Measurements from ENCODE around the gene LMLN.
"Not testable (repeated sequence)": the region's sequence is repeated elsewhere in the genome, so short reads cannot be mapped to it uniquely, and the experiment has no call there.

The LMLN gene

GRCh38 chr3:198043119-198043518 is 83.1 kb downstream of the LMLN start:
- Mint-ChIP-seq H3K9me3 (no peaks in the 10 kb centered on the region), H3K36me3 (ENCODE audit: insufficient read depth) (no peaks in the 10 kb centered on the region), H3K4me1 (no peaks in the 10 kb centered on the region), H3K27ac (ENCODE audit: low read depth) (no peak overlapping the region), H3K27me3 (peaks cover 7% of the 10 kb centered on the region), H3K4me3 (no peak overlapping the region)
- ATAC-seq (replicated peaks; ENCODE audit: extremely low read depth, poor library complexity, severe bottlenecking) (no peak), DNase-seq (ENCODE audit: low spot score in 2 of 2) (no peak)

- Mint-ChIP-seq H3K9me3 (no peaks in the 10 kb centered on the region), H3K36me3 (ENCODE audit: insufficient read depth) (no peaks in the 10 kb centered on the region), H3K27me3 (peaks cover 13% of the 10 kb centered on the region), H3K4me3 (no peak overlapping the region), H3K4me1 (no peaks in the 10 kb centered on the region), H3K27ac (ENCODE audit: low read depth) (no peak overlapping the region)
- ATAC-seq (replicated peaks; ENCODE audit: extremely low read depth, poor library complexity, severe bottlenecking) (no peak), DNase-seq (ENCODE audit: low spot score in 2 of 2) (no peak)
Observed at GRCh38 chr3:198046120-198046857, 86.3 kb downstream of the LMLN start.

GRCh38 chr3:198048445-198048844 is 88.4 kb downstream of the LMLN start:
- Mint-ChIP-seq H3K27ac (ENCODE audit: low read depth) (no peak overlapping the region), H3K4me1 (no peaks in the 10 kb centered on the region), H3K9me3 (no peaks in the 10 kb centered on the region), H3K4me3 (no peak overlapping the region), H3K27me3 (peaks cover 25% of the 10 kb centered on the region), H3K36me3 (ENCODE audit: insufficient read depth) (no peaks in the 10 kb centered on the region)
- DNase-seq (ENCODE audit: low spot score in 2 of 2) (no peak), ATAC-seq (replicated peaks; ENCODE audit: extremely low read depth, poor library complexity, severe bottlenecking) (no peak)

GRCh38 chr3:198051836-198052235 is 91.8 kb downstream of the LMLN start:
- Mint-ChIP-seq H3K27ac (ENCODE audit: low read depth) (no peak overlapping the region), H3K4me3 (no peak overlapping the region), H3K27me3 (peaks cover 25% of the 10 kb centered on the region), H3K36me3 (ENCODE audit: insufficient read depth) (no peaks in the 10 kb centered on the region), H3K4me1 (no peaks in the 10 kb centered on the region), H3K9me3 (no peaks in the 10 kb centered on the region)
- DNase-seq (ENCODE audit: low spot score in 2 of 2) (no peak), ATAC-seq (replicated peaks; ENCODE audit: extremely low read depth, poor library complexity, severe bottlenecking) (no peak)

GRCh38 chr3:198053462-198053861 is 93.4 kb downstream of the LMLN start:
- H3K4me1 Mint-ChIP-seq; H3K36me3 Mint-ChIP-seq (ENCODE audit: insufficient read depth); H3K4me3 Mint-ChIP-seq; H3K9me3 Mint-ChIP-seq; ATAC-seq (replicated peaks; ENCODE audit: extremely low read depth, poor library complexity, severe bottlenecking); DNase-seq (ENCODE audit: low spot score in 2 of 2); H3K27ac Mint-ChIP-seq (ENCODE audit: low read depth): not testable (repeated sequence)
- H3K27me3 Mint-ChIP-seq: peaks cover 16% of the 10 kb centered on the region

- Mint-ChIP-seq H3K27ac (ENCODE audit: low read depth) (no peak overlapping the region), H3K4me1 (no peaks in the 10 kb centered on the region), H3K9me3 (no peaks in the 10 kb centered on the region), H3K4me3 (no peak overlapping the region), H3K27me3 (no peaks in the 10 kb centered on the region), H3K36me3 (ENCODE audit: insufficient read depth) (no peaks in the 10 kb centered on the region)
- ATAC-seq (replicated peaks; ENCODE audit: extremely low read depth, poor library complexity, severe bottlenecking): no peak
- DNase-seq (ENCODE audit: low spot score in 2 of 2): no peak
Observed at GRCh38 chr3:198061119-198062067, 101.4 kb downstream of the LMLN start.

GRCh38 chr3:198062068-198062465 is 102.0 kb downstream of the LMLN start:
- Mint-ChIP-seq H3K36me3 (ENCODE audit: insufficient read depth) (no peaks in the 10 kb centered on the region), H3K4me3 (no peak overlapping the region), H3K27ac (ENCODE audit: low read depth) (no peak overlapping the region), H3K4me1 (no peaks in the 10 kb centered on the region), H3K9me3 (no peaks in the 10 kb centered on the region), H3K27me3 (no peaks in the 10 kb centered on the region)
- DNase-seq (ENCODE audit: low spot score in 2 of 2): no peak
- no peak for ATAC-seq (replicated peaks; ENCODE audit: extremely low read depth, poor library complexity, severe bottlenecking)

- no peaks in the 10 kb centered on the region for H3K9me3 Mint-ChIP-seq
- H3K4me1 Mint-ChIP-seq: no peaks in the 10 kb centered on the region
- no peak overlapping the region for H3K27ac Mint-ChIP-seq (ENCODE audit: low read depth)
- ATAC-seq (replicated peaks; ENCODE audit: extremely low read depth, poor library complexity, severe bottlenecking): no peak
- DNase-seq (ENCODE audit: low spot score in 2 of 2): no peak
- no peaks in the 10 kb centered on the region for H3K36me3 Mint-ChIP-seq (ENCODE audit: insufficient read depth)
- no peak overlapping the region for H3K4me3 Mint-ChIP-seq
- no peaks in the 10 kb centered on the region for H3K27me3 Mint-ChIP-seq
Observed at GRCh38 chr3:198064420-198064819, 104.4 kb downstream of the LMLN start.

GRCh38 chr3:198065897-198066296 is 105.9 kb downstream of the LMLN start:
- Mint-ChIP-seq H3K9me3 (no peaks in the 10 kb centered on the region), H3K36me3 (ENCODE audit: insufficient read depth) (no peaks in the 10 kb centered on the region), H3K27ac (ENCODE audit: low read depth) (no peak overlapping the region), H3K4me3 (no peak overlapping the region), H3K27me3 (no peaks in the 10 kb centered on the region), H3K4me1 (no peaks in the 10 kb centered on the region)
- DNase-seq (ENCODE audit: low spot score in 2 of 2) (no peak), ATAC-seq (replicated peaks; ENCODE audit: extremely low read depth, poor library complexity, severe bottlenecking) (no peak)

GRCh38 chr3:198067416-198067815 is 107.4 kb downstream of the LMLN start:
- H3K36me3 Mint-ChIP-seq (ENCODE audit: insufficient read depth): no peaks in the 10 kb centered on the region
- no peaks in the 10 kb centered on the region for H3K4me1 Mint-ChIP-seq
- no peaks in the 10 kb centered on the region for H3K9me3 Mint-ChIP-seq
- no peak overlapping the region for H3K27ac Mint-ChIP-seq (ENCODE audit: low read depth)
- ATAC-seq (replicated peaks; ENCODE audit: extremely low read depth, poor library complexity, severe bottlenecking): no peak
- no peaks in the 10 kb centered on the region for H3K27me3 Mint-ChIP-seq
- DNase-seq (ENCODE audit: low spot score in 2 of 2): no peak
- H3K4me3 Mint-ChIP-seq: no peak overlapping the region

- DNase-seq (ENCODE audit: low spot score in 2 of 2): no peak
- Mint-ChIP-seq H3K4me1 (no peaks in the 10 kb centered on the region), H3K36me3 (ENCODE audit: insufficient read depth) (no peaks in the 10 kb centered on the region), H3K9me3 (no peaks in the 10 kb centered on the region), H3K4me3 (no peak overlapping the region), H3K27me3 (no peaks in the 10 kb centered on the region), H3K27ac (ENCODE audit: low read depth) (no peak overlapping the region)
- no peak for ATAC-seq (replicated peaks; ENCODE audit: extremely low read depth, poor library complexity, severe bottlenecking)
Observed at GRCh38 chr3:198070871-198071270, 110.9 kb downstream of the LMLN start.

GRCh38 chr3:198071602-198072287 is 111.7 kb downstream of the LMLN start:
- H3K27ac Mint-ChIP-seq (ENCODE audit: low read depth): no peak overlapping the region
- DNase-seq (ENCODE audit: low spot score in 2 of 2): no peak
- no peaks in the 10 kb centered on the region for H3K27me3 Mint-ChIP-seq

More at GRCh38 chr3:198071602-198072287, 111.7 kb downstream of the LMLN start:
- no peaks in the 10 kb centered on the region for H3K9me3 Mint-ChIP-seq
- H3K4me1 Mint-ChIP-seq: no peaks in the 10 kb centered on the region
- ATAC-seq (replicated peaks; ENCODE audit: extremely low read depth, poor library complexity, severe bottlenecking): peak; percentile 93
- H3K4me3 Mint-ChIP-seq: no peak overlapping the region
- no peaks in the 10 kb centered on the region for H3K36me3 Mint-ChIP-seq (ENCODE audit: insufficient read depth)

All from central memory CD8-positive, alpha-beta T cell (primary cell).